ENCODE measurements around the gene ZNF565. TPM values are rescaled to one million over a fixed set of nuclear protein-coding genes. Genes with fewer than 3 reads are reported as not detected.

ZNF565 gene
- total RNA-seq, 1 donor from 2014 or later = 2.3 TPM

- Mint-ChIP-seq H3K36me3 (ENCODE audit: low read depth) (peaks cover 46% of the 10 kb centered on the region), H3K9me3 (no peaks in the 10 kb centered on the region), H3K4me1 (peaks cover 16% of the 10 kb centered on the region), H3K4me3 (peak overlapping the region; percentile 97), H3K27me3 (no peaks in the 10 kb centered on the region), H3K27ac (peak overlapping the region; percentile 97)
- ChIA-PET CTCF (no interaction called here), POLR2A (interaction anchor here (0.7 to 3.6 kb wide), 6 partner anchors 12 to 1024 kb away, joined by 3 to 65 read pairs (median 10); partner anchors contain the start of genes POLR2I, TBCB, THAP8 and ZNF146)
- intact Hi-C loops (cut with micrococcal nuclease) = loop anchor here (2.0 to 5.0 kb wide), 2 partner anchors 242 to 1464 kb away; partner anchors contain the start of genes SCGB2B2 and ZNF302
- TF ChIP-seq, protein P1, sequence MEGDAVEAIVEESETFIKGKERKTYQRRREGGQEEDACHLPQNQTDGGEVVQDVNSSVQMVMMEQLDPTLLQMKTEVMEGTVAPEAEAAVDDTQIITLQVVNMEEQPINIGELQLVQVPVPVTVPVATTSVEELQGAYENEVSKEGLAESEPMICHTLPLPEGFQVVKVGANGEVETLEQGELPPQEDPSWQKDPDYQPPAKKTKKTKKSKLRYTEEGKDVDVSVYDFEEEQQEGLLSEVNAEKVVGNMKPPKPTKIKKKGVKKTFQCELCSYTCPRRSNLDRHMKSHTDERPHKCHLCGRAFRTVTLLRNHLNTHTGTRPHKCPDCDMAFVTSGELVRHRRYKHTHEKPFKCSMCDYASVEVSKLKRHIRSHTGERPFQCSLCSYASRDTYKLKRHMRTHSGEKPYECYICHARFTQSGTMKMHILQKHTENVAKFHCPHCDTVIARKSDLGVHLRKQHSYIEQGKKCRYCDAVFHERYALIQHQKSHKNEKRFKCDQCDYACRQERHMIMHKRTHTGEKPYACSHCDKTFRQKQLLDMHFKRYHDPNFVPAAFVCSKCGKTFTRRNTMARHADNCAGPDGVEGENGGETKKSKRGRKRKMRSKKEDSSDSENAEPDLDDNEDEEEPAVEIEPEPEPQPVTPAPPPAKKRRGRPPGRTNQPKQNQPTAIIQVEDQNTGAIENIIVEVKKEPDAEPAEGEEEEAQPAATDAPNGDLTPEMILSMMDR (IDR thresholded peaks at IDR 0.05) = no peak
- ATAC-seq (ENCODE audit: low read depth) (peak; percentile 78), DNase-seq (peak; percentile 84)
Observed at GRCh38 chr19:36141039-36141927, 73.2 kb downstream of the ZNF565 start.

- ATAC-seq (ENCODE audit: low read depth) (peak; percentile 9), DNase-seq (no peak)
- CTCF ChIA-PET = interaction anchor here (1.2 kb wide), 2 partner anchors 13 to 28 kb away, joined by 3 to 12 read pairs; no protein-coding TSS in a partner anchor
- Mint-ChIP-seq H3K4me3 (peak overlapping the region; percentile 97), H3K27me3 (no peaks in the 10 kb centered on the region), H3K9me3 (no peaks in the 10 kb centered on the region), H3K27ac (peak overlapping the region; percentile 97), H3K36me3 (ENCODE audit: low read depth) (peaks cover 38% of the 10 kb centered on the region), H3K4me1 (peaks cover 16% of the 10 kb centered on the region)
- POLR2A ChIA-PET = interaction anchor here (0.7 to 3.6 kb wide), 8 partner anchors 11 to 1024 kb away, joined by 3 to 65 read pairs (median 6); partner anchors contain the start of genes POLR2I, TBCB, THAP8 and ZNF146
- intact Hi-C loops (cut with micrococcal nuclease) = loop anchor here (1.0 to 5.0 kb wide), 4 partner anchors 86 to 1463 kb away; partner anchors contain the start of genes ALKBH6, SCGB2B2, THAP8 and WDR62
- TF ChIP-seq, protein P1 (IDR thresholded peaks at IDR 0.05) = no peak
Observed at GRCh38 chr19:36140304-36141038, 74.0 kb downstream of the ZNF565 start.

GRCh38 chr19:36139473-36140303 lies 74.8 kb downstream of the ZNF565 start, which contains the start of gene CAPNS1:
Gene CAPNS1, plus strand, starts transcription at chr19:36140066. Its CDS starts 946 bp downstream, at chr19:36141012.
- ChIA-PET CTCF (interaction anchor here (1.2 kb wide), 2 partner anchors 12 to 29 kb away, joined by 3 to 12 read pairs; no protein-coding TSS in a partner anchor), POLR2A (interaction anchor here (0.6 to 3.6 kb wide), 8 partner anchors 10 to 1640 kb away, joined by 3 to 65 read pairs (median 6); partner anchors contain the start of genes POLR2I, PSENEN, TBCB and THAP8)
- Mint-ChIP-seq H3K9me3 (no peaks in the 10 kb centered on the region), H3K27ac (peak within 1 kb of the TSS; percentile 97), H3K4me3 (peak within 1 kb of the TSS; percentile 97), H3K27me3 (peaks cover 2% of the 10 kb centered on the region), H3K36me3 (ENCODE audit: low read depth) (peaks cover 34% of the 10 kb centered on the region), H3K4me1 (peaks cover 16% of the 10 kb centered on the region)
- ATAC-seq (ENCODE audit: low read depth) = peak; percentile 76
- peak; percentile 93 for DNase-seq
- TF ChIP-seq, protein P1 (IDR thresholded peaks at IDR 0.05) = no peak
- intact Hi-C loops (cut with micrococcal nuclease) = loop anchor here (1.0 to 5.0 kb wide), 6 partner anchors 11 to 1462 kb away; partner anchors contain the start of genes ALKBH6, SCGB2B2, TBCB and THAP8

DNA sequence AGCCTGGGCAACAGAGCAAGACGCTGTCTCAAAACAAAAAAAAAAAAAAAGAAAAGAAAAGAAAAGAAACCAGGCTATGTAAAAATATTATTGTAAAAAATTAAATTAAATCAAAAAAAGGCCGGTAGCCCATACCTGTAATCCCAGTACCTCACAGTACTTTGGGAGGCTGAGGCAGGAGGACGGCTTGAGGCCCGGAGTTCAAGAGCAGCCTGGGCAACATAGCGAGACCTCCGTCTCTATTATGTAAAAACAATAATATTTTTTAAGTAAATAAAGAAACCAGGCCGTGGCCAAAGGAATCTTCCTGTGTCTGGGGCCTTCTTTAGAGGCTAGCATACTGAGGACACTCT lies 75.4 kb downstream of the ZNF565 start:
- H3K27me3 Mint-ChIP-seq = peaks cover 2% of the 10 kb centered on the region
- no peaks in the 10 kb centered on the region for H3K9me3 Mint-ChIP-seq
- ChIA-PET POLR2A (interaction anchor here (0.6 to 3.6 kb wide), 9 partner anchors 10 to 1641 kb away, joined by 3 to 65 read pairs (median 4); partner anchors contain the start of genes POLR2I, PSENEN, TBCB and THAP8), CTCF (interaction anchor here (1.2 kb wide), 1 partner anchor 11 kb away, joined by 12 read pairs; no protein-coding TSS in a partner anchor)
- ATAC-seq (ENCODE audit: low read depth) (no peak), DNase-seq (no peak)
- H3K4me1 Mint-ChIP-seq = peaks cover 16% of the 10 kb centered on the region
- peaks cover 31% of the 10 kb centered on the region for H3K36me3 Mint-ChIP-seq (ENCODE audit: low read depth)
- intact Hi-C loops (cut with micrococcal nuclease) = loop anchor here (1.0 kb wide), 2 partner anchors 11 to 24 kb away; partner anchors contain the start of gene TBCB
- TF ChIP-seq, protein P1 (IDR thresholded peaks at IDR 0.05) = no peak
- H3K4me3 Mint-ChIP-seq = peak overlapping the region; percentile 97
- H3K27ac Mint-ChIP-seq = peak overlapping the region; percentile 97
